Limb (tissue), 2 donors: ENCODE results near the gene LARGE1.
A peak's percentile ranks its signal among the peaks of the same experiment; 100 is the strongest.

Source experiments
- DNase-seq, 2 donors: peaks; one replicate each; pipeline ENCODE4 v3.0.0-alpha.2; 2016; ENCODE audit errors: extremely low spot score in 2 of 2

Gene LARGE1

GRCh38 chr22:33526434-33527107 lies 393.7 kb downstream of the LARGE1 start:
- DNase-seq: no peak

- DNase-seq: no peak
Measured at GRCh38 chr22:33524511-33525260, 395.6 kb downstream of the LARGE1 start.

- no peak for DNase-seq
Measured at GRCh38 chr22:33521879-33522665, 398.2 kb downstream of the LARGE1 start.

DNA sequence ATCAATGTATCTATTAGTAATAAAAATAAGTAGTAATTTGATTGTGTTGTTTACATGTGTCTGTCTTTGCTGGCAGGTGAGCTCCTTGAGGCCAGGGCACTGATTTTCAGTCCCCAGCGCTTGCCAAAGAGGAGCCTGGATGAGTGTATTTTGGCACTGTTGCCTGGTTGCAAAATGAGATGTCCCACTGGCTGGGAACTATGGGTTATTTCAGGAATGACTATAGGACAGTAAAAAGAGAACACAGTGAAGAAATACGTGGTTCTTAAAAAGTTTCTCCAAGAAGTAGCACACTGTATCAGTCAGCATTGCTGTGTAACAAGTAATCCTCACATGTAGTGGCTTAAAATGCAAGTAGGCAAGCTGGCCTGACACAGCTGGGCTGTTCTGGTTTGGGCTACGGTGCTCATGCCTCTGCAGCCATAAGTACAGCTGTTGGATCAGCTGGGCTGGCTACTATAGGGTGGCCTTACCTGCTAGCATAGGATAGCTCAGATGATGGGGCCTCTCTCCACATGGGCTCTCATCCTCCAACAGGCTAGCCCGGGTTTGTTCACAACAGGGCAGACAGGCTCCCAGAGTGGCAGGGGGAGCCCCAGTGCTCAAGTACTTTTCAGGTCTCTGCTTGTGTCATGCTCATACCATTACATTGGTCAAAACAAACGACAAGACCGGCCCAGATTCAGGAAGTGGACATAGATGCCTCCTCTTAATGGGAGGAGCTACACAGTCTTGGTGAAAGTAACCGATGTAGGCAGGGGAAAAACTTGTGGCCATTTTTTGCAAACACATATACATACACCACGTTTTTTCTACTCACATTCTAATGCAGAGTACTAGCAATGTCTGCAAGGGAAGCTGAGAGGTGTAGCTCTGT lies 399.1 kb downstream of the LARGE1 start:
- no peak for DNase-seq

GRCh38 chr22:33519974-33520903 lies 400.0 kb downstream of the LARGE1 start:
- DNase-seq: no peak

DNA sequence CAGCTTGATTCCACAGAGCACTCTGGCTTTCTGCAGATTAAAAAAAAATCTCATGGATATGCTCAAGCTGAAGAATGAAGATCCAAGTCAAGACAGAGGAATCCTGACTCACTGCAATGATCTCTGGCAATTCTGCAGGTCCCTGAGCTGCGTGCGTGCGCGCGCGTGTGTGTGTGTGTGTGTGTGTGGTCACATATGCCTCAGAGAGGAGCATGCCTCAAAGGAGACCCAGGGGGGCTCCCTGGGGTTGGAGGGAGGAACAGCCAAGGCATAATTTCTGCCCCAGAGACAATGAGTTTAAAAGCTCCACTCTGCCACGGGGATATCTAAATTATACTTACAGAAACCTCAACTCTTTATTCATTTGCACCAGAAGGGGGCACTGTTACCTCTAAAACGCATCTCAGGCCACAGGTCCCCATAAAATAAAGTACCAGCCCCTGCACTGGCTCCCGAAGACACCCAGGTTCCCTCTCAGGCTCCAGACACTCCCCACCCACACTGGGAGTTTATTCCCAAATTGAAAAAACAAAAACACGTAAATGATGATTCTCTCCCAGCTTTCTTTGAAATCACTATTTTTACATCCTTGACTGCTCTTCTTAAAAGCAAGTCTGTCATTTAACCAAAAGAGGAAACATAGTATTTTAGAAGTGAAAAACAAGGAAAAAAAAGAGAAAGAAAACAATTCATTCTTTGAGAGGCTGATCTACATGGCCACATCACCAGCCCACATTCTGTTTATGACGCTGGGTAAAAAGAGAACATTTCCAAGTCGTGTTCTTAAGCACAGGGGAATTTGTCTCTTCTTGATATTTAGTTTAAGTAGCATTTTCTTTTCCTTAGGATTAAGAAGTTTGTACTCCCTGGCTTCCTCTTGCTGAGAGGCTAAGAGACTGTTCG lies 401.0 kb downstream of the LARGE1 start:
- DNase-seq: peak; percentile 53 to 62

DNA sequence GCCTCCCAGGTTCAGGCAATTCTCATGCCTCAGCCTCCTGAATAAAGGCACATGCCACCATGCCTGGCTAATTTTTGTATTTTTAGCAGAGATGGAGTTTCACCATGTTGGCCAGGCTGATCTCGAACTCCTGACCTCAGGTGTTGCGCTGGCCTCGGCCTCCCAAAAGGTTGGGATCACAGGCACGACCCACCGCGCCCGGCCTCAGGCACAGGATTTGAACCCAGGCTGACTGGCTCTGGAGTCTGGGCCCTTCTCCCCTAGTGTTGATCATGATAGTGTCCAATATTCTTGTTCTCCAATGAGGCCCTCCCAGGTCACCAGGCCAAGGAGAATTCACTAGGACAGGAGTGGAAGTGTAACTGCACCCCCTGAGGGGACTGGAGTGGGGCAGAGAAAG lies 401.9 kb downstream of the LARGE1 start:
- no peak for DNase-seq

DNA sequence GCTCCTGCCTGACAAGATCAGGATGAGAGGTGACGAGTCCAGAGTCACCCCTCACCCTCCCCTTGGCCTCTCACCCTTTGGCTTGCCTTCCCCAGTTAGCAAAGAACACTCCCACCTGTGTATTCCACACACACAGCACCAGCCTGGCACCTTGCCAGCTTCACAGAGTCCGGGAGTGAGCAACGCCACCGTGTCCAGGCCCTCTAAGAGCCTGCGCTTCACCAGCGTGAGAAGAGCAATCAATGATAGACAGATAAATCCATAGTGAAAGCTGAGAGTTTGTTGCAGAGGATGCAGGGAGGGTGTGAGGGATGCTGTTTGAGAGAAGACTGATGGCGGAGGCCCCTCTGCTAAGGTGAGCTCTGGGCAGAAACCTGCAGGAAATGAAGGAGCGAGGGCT lies 404.5 kb downstream of the LARGE1 start:
- no peak for DNase-seq

DNA sequence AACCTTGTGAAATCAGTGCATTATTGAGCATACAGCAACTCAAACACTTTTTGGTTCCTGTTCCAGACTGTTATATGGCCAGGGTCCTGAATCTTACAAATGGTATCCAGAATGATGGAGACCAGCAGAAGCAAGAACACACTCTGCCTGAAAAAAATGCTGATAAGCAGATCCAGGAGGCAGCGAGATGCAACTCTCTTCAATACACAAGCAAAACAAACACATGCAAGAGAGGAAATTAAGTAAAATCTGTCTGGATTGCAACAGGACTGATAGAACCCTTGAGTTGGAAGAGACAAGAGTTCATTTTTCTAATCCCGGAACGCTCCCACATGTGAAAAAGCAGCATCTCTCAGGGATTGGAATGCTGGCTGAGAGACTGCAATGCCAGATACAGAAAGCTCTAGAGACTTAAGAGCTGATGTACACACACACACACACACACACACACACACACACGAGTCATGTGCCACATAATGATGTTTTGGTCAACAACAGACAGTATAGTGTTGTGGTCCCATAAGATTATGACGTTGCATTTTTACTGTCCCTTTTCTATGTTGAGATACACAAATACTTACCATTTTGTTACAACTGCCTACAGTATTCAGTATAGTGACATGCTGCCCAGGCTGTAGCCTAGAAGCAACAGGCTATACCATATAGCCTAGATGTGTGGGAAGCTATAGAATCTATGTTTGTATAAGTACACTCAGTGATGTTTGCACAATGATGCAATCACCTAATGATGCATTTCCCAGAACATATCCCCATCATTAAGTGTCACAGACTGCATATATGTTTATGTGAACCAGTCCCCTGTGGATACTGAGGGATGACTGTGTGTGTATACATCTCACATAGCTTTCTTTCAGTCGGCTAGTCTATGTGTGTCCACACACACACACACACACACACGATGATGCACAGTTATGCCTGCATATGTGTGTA lies 406.6 kb downstream of the LARGE1 start:
- DNase-seq: no peak

- no peak for DNase-seq
Measured at GRCh38 chr22:33512908-33513307, 407.4 kb downstream of the LARGE1 start.

GRCh38 chr22:33510429-33510904 lies 409.8 kb downstream of the LARGE1 start:
- no peak for DNase-seq

- DNase-seq: no peak
Measured at GRCh38 chr22:33504941-33505625, 415.2 kb downstream of the LARGE1 start.

DNA sequence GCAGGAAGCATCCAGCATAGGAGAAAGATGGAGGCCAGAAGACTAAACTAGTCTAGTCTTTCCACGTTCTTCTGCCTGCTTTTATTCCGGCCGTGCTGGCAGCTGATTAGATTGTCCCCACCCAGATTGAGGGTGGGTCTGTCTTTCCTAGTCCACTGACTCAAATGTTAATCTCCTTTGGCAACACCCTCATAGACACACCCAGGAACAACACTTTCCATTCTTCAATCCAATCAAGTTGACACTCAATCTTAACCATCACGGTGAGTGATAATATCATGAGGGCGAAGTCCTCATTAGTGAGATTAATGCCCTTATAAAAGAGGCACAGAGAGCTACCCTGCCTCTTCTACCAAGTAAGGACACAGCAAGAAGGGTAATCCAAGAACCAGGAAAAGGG lies 424.2 kb downstream of the LARGE1 start:
- DNase-seq: no peak

DNA sequence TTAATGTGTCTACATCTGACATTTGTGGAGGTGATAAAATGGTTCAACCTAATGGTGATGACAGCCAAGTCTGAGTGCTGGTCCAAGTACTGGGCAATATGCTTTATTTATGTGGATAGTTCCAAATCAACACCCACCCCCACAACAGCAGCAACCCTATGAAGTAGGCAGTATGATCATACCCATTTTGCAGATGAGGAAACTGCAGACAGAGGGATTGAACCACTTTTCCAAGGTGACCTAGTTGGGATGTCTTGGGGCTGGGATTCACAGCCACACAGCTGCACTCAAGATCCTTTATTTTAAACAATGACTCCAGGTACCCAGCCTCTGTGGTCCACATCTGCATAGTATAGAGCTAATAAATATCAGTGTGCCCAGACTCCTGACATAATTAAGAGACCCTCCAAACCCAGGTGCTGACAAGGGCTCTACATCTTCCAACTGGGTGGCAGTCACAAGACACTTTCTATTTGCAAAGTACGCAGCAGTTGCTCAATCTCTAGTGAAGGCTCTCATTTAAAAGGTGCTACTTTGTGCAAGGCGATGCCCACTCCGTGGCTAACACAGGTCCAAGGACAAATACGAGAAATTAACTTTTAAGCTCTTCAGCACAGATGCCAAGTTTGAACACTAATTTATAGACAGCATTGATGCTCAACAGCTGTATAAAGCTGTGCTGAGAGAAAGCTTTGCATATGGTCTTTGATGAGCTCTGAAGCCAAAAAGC lies 426.6 kb downstream of the LARGE1 start:
- DNase-seq: no peak

DNA sequence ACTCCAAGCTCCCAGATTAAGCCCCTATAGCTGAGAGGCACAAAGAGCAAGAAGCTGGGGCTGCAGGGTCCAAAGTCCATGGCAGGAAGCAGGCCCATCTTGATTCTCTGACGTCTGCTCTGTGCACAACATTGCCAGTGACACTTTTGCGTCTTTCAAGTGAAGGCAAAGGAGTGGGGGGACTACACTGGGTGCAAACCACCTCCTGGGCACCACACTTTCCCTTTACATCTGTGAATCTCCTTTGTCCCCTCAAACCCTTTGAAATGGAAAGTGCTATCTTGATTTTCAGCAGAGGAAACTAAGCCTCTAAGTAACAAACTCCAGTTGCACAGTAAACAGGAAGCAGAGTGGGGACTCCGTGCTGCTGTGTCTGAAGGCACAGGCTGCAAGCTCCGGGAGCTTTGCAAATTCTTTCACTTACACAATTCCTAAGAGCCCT lies 428.0 kb downstream of the LARGE1 start:
- DNase-seq: no peak

- no peak for DNase-seq
Measured at GRCh38 chr22:33487041-33487716, 433.1 kb downstream of the LARGE1 start.
